ENCODE data around the gene FBXL5. TPM values are rescaled to one million over a fixed set of nuclear protein-coding genes. Genes with fewer than 3 reads are reported as not detected.

Gene FBXL5
- total RNA-seq, 1 experiment from 2014 or later = 69.6 TPM

DNA sequence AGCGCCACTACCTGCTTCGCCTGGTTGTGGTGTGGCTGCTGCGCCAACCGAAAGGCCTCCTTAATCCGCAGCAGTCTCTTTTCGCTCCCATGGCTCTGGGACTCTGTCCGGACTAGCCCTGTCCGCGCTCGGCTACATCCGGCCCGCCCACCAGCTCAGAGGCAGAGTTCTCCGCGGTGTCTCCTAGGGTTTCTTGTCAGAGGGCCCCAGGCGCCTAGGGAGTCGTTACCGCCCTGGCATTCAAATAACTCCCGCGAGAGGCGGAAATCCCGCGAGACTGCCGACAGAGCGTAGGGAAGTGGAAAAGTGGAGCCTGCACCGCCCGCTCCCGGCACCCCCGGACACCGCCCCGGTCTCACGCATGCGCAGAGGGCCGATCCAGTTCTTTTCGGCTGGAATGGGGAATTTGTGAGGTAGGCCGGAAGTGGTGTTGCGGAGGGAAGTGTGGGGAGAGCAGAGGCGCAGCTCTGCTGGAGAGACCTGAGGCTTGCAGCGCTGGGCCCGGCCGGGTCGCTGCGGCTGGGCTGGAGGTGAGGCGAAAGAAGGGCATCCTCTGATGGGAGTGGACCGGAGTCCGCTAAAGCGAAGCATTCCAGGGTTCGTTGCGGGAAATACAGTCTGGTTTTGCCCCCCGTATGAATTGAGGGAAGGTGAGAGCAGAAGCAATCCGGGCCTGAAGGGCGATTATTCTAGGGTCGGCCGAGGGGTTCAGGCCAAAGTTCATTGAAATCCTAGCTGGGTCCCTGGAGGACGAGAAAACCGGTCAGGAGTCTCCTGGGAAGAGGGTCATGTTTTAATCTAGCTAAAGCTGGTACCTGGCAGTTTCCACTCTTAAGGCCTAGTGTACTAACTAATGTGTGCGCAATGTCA lies 26.4 kb upstream of the FBXL5 start, which contains the start of gene FAM200B (continued):
- TF ChIP-seq, protein P1, sequence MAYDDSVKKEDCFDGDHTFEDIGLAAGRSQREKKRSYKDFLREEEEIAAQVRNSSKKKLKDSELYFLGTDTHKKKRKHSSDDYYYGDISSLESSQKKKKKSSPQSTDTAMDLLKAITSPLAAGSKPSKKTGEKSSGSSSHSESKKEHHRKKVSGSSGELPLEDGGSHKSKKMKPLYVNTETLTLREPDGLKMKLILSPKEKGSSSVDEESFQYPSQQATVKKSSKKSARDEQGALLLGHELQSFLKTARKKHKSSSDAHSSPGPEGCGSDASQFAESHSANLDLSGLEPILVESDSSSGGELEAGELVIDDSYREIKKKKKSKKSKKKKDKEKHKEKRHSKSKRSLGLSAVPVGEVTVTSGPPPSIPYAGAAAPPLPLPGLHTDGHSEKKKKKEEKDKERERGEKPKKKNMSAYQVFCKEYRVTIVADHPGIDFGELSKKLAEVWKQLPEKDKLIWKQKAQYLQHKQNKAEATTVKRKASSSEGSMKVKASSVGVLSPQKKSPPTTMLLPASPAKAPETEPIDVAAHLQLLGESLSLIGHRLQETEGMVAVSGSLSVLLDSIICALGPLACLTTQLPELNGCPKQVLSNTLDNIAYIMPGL (CRISPR knock-in tag; IDR thresholded peaks at IDR 0.05) = peak; percentile 64; the same call in 1 of the 2 replicates
- TF ChIP-seq RELA (CRISPR knock-in tag; IDR thresholded peaks at IDR 0.05; ENCODE audit: borderline replicate concordance) (no peak), ESRRA (CRISPR knock-in tag; IDR thresholded peaks at IDR 0.05; ENCODE audit: borderline replicate concordance) (no peak), ZNF121 (CRISPR knock-in tag; IDR thresholded peaks at IDR 0.05) (no peak), RORB (CRISPR knock-in tag; IDR thresholded peaks at IDR 0.05) (no peak)
- TF ChIP-seq, protein P2, sequence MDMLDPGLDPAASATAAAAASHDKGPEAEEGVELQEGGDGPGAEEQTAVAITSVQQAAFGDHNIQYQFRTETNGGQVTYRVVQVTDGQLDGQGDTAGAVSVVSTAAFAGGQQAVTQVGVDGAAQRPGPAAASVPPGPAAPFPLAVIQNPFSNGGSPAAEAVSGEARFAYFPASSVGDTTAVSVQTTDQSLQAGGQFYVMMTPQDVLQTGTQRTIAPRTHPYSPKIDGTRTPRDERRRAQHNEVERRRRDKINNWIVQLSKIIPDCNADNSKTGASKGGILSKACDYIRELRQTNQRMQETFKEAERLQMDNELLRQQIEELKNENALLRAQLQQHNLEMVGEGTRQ (CRISPR knock-in tag; IDR thresholded peaks at IDR 0.05) = no peak
- TF ChIP-seq, protein P3, sequence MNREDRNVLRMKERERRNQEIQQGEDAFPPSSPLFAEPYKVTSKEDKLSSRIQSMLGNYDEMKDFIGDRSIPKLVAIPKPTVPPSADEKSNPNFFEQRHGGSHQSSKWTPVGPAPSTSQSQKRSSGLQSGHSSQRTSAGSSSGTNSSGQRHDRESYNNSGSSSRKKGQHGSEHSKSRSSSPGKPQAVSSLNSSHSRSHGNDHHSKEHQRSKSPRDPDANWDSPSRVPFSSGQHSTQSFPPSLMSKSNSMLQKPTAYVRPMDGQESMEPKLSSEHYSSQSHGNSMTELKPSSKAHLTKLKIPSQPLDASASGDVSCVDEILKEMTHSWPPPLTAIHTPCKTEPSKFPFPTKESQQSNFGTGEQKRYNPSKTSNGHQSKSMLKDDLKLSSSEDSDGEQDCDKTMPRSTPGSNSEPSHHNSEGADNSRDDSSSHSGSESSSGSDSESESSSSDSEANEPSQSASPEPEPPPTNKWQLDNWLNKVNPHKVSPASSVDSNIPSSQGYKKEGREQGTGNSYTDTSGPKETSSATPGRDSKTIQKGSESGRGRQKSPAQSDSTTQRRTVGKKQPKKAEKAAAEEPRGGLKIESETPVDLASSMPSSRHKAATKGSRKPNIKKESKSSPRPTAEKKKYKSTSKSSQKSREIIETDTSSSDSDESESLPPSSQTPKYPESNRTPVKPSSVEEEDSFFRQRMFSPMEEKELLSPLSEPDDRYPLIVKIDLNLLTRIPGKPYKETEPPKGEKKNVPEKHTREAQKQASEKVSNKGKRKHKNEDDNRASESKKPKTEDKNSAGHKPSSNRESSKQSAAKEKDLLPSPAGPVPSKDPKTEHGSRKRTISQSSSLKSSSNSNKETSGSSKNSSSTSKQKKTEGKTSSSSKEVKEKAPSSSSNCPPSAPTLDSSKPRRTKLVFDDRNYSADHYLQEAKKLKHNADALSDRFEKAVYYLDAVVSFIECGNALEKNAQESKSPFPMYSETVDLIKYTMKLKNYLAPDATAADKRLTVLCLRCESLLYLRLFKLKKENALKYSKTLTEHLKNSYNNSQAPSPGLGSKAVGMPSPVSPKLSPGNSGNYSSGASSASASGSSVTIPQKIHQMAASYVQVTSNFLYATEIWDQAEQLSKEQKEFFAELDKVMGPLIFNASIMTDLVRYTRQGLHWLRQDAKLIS (CRISPR knock-in tag; IDR thresholded peaks at IDR 0.05; ENCODE audit: borderline replicate concordance) = peak; percentile 67; the same call in 1 of the 2 replicates
- TF ChIP-seq, protein P4, sequence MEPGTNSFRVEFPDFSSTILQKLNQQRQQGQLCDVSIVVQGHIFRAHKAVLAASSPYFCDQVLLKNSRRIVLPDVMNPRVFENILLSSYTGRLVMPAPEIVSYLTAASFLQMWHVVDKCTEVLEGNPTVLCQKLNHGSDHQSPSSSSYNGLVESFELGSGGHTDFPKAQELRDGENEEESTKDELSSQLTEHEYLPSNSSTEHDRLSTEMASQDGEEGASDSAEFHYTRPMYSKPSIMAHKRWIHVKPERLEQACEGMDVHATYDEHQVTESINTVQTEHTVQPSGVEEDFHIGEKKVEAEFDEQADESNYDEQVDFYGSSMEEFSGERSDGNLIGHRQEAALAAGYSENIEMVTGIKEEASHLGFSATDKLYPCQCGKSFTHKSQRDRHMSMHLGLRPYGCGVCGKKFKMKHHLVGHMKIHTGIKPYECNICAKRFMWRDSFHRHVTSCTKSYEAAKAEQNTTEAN (CRISPR knock-in tag; IDR thresholded peaks at IDR 0.05) = 0 out of 2 replicates have a peak, but pooled peaks have one; percentile 75
- TF ChIP-seq, protein P5, sequence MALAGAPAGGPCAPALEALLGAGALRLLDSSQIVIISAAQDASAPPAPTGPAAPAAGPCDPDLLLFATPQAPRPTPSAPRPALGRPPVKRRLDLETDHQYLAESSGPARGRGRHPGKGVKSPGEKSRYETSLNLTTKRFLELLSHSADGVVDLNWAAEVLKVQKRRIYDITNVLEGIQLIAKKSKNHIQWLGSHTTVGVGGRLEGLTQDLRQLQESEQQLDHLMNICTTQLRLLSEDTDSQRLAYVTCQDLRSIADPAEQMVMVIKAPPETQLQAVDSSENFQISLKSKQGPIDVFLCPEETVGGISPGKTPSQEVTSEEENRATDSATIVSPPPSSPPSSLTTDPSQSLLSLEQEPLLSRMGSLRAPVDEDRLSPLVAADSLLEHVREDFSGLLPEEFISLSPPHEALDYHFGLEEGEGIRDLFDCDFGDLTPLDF (CRISPR knock-in tag; IDR thresholded peaks at IDR 0.05) = no peak

DNA sequence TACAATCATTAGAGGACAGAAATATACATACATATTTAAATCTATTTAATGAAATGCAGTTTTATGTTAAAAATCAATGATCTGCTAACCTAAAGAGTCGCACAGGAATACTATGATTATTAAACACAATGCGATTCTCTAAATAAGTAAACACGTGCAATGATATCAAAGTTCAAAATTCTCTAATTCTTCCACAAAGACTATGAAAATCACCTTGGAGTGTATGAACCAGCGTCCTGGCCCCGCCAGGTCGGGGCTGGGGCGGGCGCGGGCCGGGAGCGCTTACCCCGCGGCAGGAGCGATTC lies 25.9 kb upstream of the FBXL5 start:
- Mint-ChIP-seq H3K27ac (peak overlapping the region; percentile 91), H3K9me3 (no peaks in the 10 kb centered on the region), H3K27me3 (ENCODE audit: low read depth) (no peaks in the 10 kb centered on the region), H3K4me3 (peak overlapping the region; percentile 99), H3K4me1 (peaks cover 67% of the 10 kb centered on the region), H3K36me3 (peaks cover 7% of the 10 kb centered on the region)
- no peak for ATAC-seq
- POLR2A ChIA-PET = interaction anchor here (1.3 to 2.8 kb wide), 3 partner anchors 11 to 202 kb away, joined by 3 to 25 read pairs (median 6); partner anchors contain the start of gene FBXL5
- no peak for DNase-seq (ENCODE audit: low spot score)
- CTCF ChIA-PET = interaction anchor here (1.6 kb wide), 3 partner anchors 125 to 202 kb away, joined by 4 to 9 read pairs (median 4); no protein-coding TSS in a partner anchor
- TF ChIP-seq, protein P6, sequence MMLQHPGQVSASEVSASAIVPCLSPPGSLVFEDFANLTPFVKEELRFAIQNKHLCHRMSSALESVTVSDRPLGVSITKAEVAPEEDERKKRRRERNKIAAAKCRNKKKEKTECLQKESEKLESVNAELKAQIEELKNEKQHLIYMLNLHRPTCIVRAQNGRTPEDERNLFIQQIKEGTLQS (CRISPR knock-in tag; conservative IDR thresholded peaks at IDR 0.05) = no peak
- no peak for TF ChIP-seq ATF1 (CRISPR knock-in tag; IDR thresholded peaks at IDR 0.05)
- no peak for TF ChIP-seq SMAD3 (CRISPR knock-in tag; IDR thresholded peaks at IDR 0.05; ENCODE audit: borderline replicate concordance)
- TF ChIP-seq SOX15 (CRISPR knock-in tag; IDR thresholded peaks at IDR 0.05) = no peak
- no peak for TF ChIP-seq OVOL2 (CRISPR knock-in tag; IDR thresholded peaks at IDR 0.05; ENCODE audit: borderline replicate concordance)
- TF ChIP-seq, protein P7, sequence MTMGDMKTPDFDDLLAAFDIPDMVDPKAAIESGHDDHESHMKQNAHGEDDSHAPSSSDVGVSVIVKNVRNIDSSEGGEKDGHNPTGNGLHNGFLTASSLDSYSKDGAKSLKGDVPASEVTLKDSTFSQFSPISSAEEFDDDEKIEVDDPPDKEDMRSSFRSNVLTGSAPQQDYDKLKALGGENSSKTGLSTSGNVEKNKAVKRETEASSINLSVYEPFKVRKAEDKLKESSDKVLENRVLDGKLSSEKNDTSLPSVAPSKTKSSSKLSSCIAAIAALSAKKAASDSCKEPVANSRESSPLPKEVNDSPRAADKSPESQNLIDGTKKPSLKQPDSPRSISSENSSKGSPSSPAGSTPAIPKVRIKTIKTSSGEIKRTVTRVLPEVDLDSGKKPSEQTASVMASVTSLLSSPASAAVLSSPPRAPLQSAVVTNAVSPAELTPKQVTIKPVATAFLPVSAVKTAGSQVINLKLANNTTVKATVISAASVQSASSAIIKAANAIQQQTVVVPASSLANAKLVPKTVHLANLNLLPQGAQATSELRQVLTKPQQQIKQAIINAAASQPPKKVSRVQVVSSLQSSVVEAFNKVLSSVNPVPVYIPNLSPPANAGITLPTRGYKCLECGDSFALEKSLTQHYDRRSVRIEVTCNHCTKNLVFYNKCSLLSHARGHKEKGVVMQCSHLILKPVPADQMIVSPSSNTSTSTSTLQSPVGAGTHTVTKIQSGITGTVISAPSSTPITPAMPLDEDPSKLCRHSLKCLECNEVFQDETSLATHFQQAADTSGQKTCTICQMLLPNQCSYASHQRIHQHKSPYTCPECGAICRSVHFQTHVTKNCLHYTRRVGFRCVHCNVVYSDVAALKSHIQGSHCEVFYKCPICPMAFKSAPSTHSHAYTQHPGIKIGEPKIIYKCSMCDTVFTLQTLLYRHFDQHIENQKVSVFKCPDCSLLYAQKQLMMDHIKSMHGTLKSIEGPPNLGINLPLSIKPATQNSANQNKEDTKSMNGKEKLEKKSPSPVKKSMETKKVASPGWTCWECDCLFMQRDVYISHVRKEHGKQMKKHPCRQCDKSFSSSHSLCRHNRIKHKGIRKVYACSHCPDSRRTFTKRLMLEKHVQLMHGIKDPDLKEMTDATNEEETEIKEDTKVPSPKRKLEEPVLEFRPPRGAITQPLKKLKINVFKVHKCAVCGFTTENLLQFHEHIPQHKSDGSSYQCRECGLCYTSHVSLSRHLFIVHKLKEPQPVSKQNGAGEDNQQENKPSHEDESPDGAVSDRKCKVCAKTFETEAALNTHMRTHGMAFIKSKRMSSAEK (CRISPR knock-in tag; IDR thresholded peaks at IDR 0.05; ENCODE audit: borderline replicate concordance) = no peak
- TF ChIP-seq, protein P8, sequence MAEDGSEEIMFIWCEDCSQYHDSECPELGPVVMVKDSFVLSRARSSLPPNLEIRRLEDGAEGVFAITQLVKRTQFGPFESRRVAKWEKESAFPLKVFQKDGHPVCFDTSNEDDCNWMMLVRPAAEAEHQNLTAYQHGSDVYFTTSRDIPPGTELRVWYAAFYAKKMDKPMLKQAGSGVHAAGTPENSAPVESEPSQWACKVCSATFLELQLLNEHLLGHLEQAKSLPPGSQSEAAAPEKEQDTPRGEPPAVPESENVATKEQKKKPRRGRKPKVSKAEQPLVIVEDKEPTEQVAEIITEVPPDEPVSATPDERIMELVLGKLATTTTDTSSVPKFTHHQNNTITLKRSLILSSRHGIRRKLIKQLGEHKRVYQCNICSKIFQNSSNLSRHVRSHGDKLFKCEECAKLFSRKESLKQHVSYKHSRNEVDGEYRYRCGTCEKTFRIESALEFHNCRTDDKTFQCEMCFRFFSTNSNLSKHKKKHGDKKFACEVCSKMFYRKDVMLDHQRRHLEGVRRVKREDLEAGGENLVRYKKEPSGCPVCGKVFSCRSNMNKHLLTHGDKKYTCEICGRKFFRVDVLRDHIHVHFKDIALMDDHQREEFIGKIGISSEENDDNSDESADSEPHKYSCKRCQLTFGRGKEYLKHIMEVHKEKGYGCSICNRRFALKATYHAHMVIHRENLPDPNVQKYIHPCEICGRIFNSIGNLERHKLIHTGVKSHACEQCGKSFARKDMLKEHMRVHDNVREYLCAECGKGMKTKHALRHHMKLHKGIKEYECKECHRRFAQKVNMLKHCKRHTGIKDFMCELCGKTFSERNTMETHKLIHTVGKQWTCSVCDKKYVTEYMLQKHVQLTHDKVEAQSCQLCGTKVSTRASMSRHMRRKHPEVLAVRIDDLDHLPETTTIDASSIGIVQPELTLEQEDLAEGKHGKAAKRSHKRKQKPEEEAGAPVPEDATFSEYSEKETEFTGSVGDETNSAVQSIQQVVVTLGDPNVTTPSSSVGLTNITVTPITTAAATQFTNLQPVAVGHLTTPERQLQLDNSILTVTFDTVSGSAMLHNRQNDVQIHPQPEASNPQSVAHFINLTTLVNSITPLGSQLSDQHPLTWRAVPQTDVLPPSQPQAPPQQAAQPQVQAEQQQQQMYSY (CRISPR knock-in tag; IDR thresholded peaks at IDR 0.05) = no peak
- TF ChIP-seq ESRRA (CRISPR knock-in tag; IDR thresholded peaks at IDR 0.05; ENCODE audit: borderline replicate concordance) = no peak
